ENCODE measurements around the gene ADGRG3.

Gene ADGRG3

GRCh38 chr16:57672416-57672815, 4.3 kb downstream of the ADGRG3 start:
- Mint-ChIP-seq H3K36me3 (ENCODE audit: low read depth) (no peaks in the 10 kb centered on the region), H3K4me3 (no peak overlapping the region), H3K4me1 (peaks cover 51% of the 10 kb centered on the region), H3K27me3 (ENCODE audit: low read depth, poor library complexity) (peaks cover 5% of the 10 kb centered on the region), H3K9me3 (no peaks in the 10 kb centered on the region), H3K27ac (no peak overlapping the region)
- DNase-seq = no peak
- no peak for TF ChIP-seq CTCF (IDR thresholded peaks at IDR 0.05)

GRCh38 chr16:57672824-57673223, 4.7 kb downstream of the ADGRG3 start:
- Mint-ChIP-seq H3K36me3 (ENCODE audit: low read depth) (no peaks in the 10 kb centered on the region), H3K27me3 (ENCODE audit: low read depth, poor library complexity) (peaks cover 5% of the 10 kb centered on the region), H3K27ac (no peak overlapping the region), H3K4me3 (no peak overlapping the region), H3K9me3 (no peaks in the 10 kb centered on the region), H3K4me1 (peaks cover 51% of the 10 kb centered on the region)
- no peak for TF ChIP-seq CTCF (IDR thresholded peaks at IDR 0.05)
- DNase-seq = no peak

- no peak overlapping the region for H3K4me3 Mint-ChIP-seq
- no peak for DNase-seq
- no peaks in the 10 kb centered on the region for H3K9me3 Mint-ChIP-seq
- no peaks in the 10 kb centered on the region for H3K36me3 Mint-ChIP-seq (ENCODE audit: low read depth)
- peaks cover 53% of the 10 kb centered on the region for H3K4me1 Mint-ChIP-seq
- no peak overlapping the region for H3K27ac Mint-ChIP-seq
- peaks cover 5% of the 10 kb centered on the region for H3K27me3 Mint-ChIP-seq (ENCODE audit: low read depth, poor library complexity)
- no peak for TF ChIP-seq CTCF (IDR thresholded peaks at IDR 0.05)
Measured at GRCh38 chr16:57675741-57676551, 7.8 kb downstream of the ADGRG3 start.

- no peak overlapping the region for H3K4me3 Mint-ChIP-seq
- H3K27ac Mint-ChIP-seq = no peak overlapping the region
- no peak for DNase-seq
- TF ChIP-seq CTCF (IDR thresholded peaks at IDR 0.05) = no peak
- H3K36me3 Mint-ChIP-seq (ENCODE audit: low read depth) = no peaks in the 10 kb centered on the region
- H3K4me1 Mint-ChIP-seq = peaks cover 50% of the 10 kb centered on the region
- peaks cover 5% of the 10 kb centered on the region for H3K27me3 Mint-ChIP-seq (ENCODE audit: low read depth, poor library complexity)
- no peaks in the 10 kb centered on the region for H3K9me3 Mint-ChIP-seq
Measured at GRCh38 chr16:57676553-57677085, 8.5 kb downstream of the ADGRG3 start.

- TF ChIP-seq CTCF (IDR thresholded peaks at IDR 0.05) = no peak
- no peak for DNase-seq
- Mint-ChIP-seq H3K27me3 (ENCODE audit: low read depth, poor library complexity) (peaks cover 5% of the 10 kb centered on the region), H3K4me1 (peaks cover 56% of the 10 kb centered on the region), H3K27ac (no peak overlapping the region), H3K4me3 (no peak overlapping the region), H3K9me3 (no peaks in the 10 kb centered on the region), H3K36me3 (ENCODE audit: low read depth) (no peaks in the 10 kb centered on the region)
Measured at GRCh38 chr16:57677622-57678369, 9.7 kb downstream of the ADGRG3 start.
